Measurements from ENCODE around the gene ZFYVE9.
"Not testable (repeated sequence)": the region's sequence is repeated elsewhere in the genome, so short reads cannot be mapped to it uniquely, and the experiment has no call there.

DNA sequence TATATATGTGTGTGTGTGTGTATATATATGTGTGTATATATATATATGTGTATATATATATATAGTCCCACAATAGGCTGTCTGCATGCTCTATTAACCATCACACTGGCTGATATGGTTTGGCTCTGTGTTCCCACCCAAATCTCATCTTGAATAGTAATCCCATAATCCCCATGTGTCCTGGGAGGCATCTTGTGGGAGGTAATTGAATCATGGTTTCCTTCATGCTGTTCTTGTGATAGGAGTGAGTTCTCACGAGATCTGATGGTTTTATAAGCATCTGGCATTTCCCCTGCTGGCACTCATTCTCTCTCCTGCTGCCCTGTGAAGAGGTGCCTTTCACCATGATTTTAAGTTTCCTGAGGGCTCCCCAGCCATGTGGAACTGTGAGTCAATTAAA lies 228.0 kb downstream of the ZFYVE9 start:
- not testable (repeated sequence) for TF ChIP-seq RARB, ISL1, ZFP3, ZC3H10, ZNF8 (CRISPR knock-in tag; IDR thresholded peaks at IDR 0.05)
- TF ChIP-seq, protein P1, sequence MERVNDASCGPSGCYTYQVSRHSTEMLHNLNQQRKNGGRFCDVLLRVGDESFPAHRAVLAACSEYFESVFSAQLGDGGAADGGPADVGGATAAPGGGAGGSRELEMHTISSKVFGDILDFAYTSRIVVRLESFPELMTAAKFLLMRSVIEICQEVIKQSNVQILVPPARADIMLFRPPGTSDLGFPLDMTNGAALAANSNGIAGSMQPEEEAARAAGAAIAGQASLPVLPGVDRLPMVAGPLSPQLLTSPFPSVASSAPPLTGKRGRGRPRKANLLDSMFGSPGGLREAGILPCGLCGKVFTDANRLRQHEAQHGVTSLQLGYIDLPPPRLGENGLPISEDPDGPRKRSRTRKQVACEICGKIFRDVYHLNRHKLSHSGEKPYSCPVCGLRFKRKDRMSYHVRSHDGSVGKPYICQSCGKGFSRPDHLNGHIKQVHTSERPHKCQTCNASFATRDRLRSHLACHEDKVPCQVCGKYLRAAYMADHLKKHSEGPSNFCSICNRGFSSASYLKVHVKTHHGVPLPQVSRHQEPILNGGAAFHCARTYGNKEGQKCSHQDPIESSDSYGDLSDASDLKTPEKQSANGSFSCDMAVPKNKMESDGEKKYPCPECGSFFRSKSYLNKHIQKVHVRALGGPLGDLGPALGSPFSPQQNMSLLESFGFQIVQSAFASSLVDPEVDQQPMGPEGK (CRISPR knock-in tag; IDR thresholded peaks at IDR 0.05; ENCODE audit: borderline replicate concordance) = not testable (repeated sequence)
